GM12878 (cell line): ENCODE results near the gene CDKL1. TPM values are rescaled to one million over a fixed set of nuclear protein-coding genes. Genes with fewer than 3 reads are reported as not detected.
A peak's percentile ranks its signal among the peaks of the same experiment; 100 is the strongest.

Source experiments
- ATF7 ChIP-seq: fragments of 450-650 bp; IDR thresholded peaks from 2 replicates; pipeline ENCODE4 v1.6.1; 2016; ENCODE audit warnings: low read depth, mild to moderate bottlenecking
- E4F1 ChIP-seq: fragments of 450-650 bp; IDR thresholded peaks from 2 replicates; pipeline ENCODE4 v1.6.1; 2018; ENCODE audit warnings: borderline replicate concordance, mild to moderate bottlenecking; ENCODE audit not compliant: partially characterized antibody
- FOS ChIP-seq: IDR thresholded peaks from 3 replicates; pipeline ENCODE4 v1.6.1; 2011; ENCODE audit warnings: borderline replicate concordance; ENCODE audit not compliant: insufficient read length; ENCODE audit errors: extremely low read depth
- HDAC6 ChIP-seq: fragments of 200-600 bp; sonication (generic); IDR thresholded peaks from one replicate; pipeline ENCODE4 v1.8.0; 2017; ENCODE audit warnings: antibody characterized with exemption; ENCODE audit not compliant: unreplicated experiment
- MYB ChIP-seq: fragments of 150-350 bp; IDR thresholded peaks from 2 replicates; pipeline ENCODE4 v1.6.1; 2014; ENCODE audit warnings: mild to moderate bottlenecking, low read depth, low read length, borderline replicate concordance
- NFYB ChIP-seq: IDR thresholded peaks from 2 replicates; pipeline ENCODE4 v1.6.1; 2011; ENCODE audit warnings: low read depth, mild to moderate bottlenecking, low read length, improper control_type of control experiment, moderate library complexity; ENCODE audit not compliant: insufficient read depth
- NR2C1 ChIP-seq: fragments of 450-650 bp; IDR thresholded peaks from 2 replicates; pipeline ENCODE4 v1.6.1; 2017; ENCODE audit warnings: antibody characterized with exemption, mild to moderate bottlenecking, moderate library complexity
- POLR2A ChIP-seq: IDR thresholded peaks from 2 replicates; pipeline ENCODE4 v1.6.1; 2011; ENCODE audit warnings: low read depth, mild to moderate bottlenecking, low read length
- SIX5 ChIP-seq: IDR thresholded peaks from 2 replicates; pipeline ENCODE4 v1.6.1; 2011; ENCODE audit warnings: mild to moderate bottlenecking, low read depth, low read length, moderate library complexity; ENCODE audit not compliant: severe bottlenecking
- SRF ChIP-seq, 2 experiments: IDR thresholded peaks; 2 replicates each; pipeline ENCODE4 v1.6.1; 2011; ENCODE audit warnings: low read depth in 2 of 2, low read length in 2 of 2, mild to moderate bottlenecking in 1 of 2, moderate library complexity in 1 of 2
- STAT1 ChIP-seq: fragments of 450-650 bp; conservative IDR thresholded peaks from 2 replicates; pipeline ENCODE4 v1.6.1; 2014; ENCODE audit warnings: antibody characterized with exemption, mild to moderate bottlenecking
- STAT3 ChIP-seq: IDR thresholded peaks from 2 replicates; pipeline ENCODE4 v1.6.1; 2011; ENCODE audit warnings: low read depth, low read length, improper control_type of control experiment
- SUZ12 ChIP-seq: fragments of 200-600 bp; sonication (generic); IDR thresholded peaks from one replicate; pipeline ENCODE4 v1.6.1; 2018; ENCODE audit warnings: antibody characterized with exemption, mild to moderate bottlenecking; ENCODE audit not compliant: unreplicated experiment
- TCF12 ChIP-seq: IDR thresholded peaks from 2 replicates; pipeline ENCODE4 v1.6.1; 2011; ENCODE audit warnings: low read depth, mild to moderate bottlenecking, low read length
- ZBED1 ChIP-seq: IDR thresholded peaks from 2 replicates; pipeline ENCODE4 v1.6.1; 2016; ENCODE audit warnings: borderline replicate concordance
- ZNF24 ChIP-seq: fragments of 450-650 bp; IDR thresholded peaks from 2 replicates; pipeline ENCODE4 v1.6.1; 2017; ENCODE audit warnings: antibody characterized with exemption, mild to moderate bottlenecking
- ZNF274 ChIP-seq: IDR thresholded peaks from one replicate; pipeline ENCODE4 v1.8.0; 2011; ENCODE audit not compliant: insufficient read length, insufficient read depth
- polyA plus RNA-seq, 11 experiments: library from polyadenylated mRNA; depleted of rRNA in 4 of 11; unstranded in 6 of 11; stranded (reverse) in 5 of 11; fragments of >200 nt; fragmentation: Nextera tagmentation in 4 of 11; fragmentation: Illumina TruSeq in 1 of 11; extraction: Ambion mirVana in 4 of 11; extraction: Trizol in 1 of 11; gene quantifications; 1 replicate in 1 of 11; 2 replicates in 10 of 11; pipeline versions ENCODE4 v1.2.1 to v1.2.3, GENCODE V29; 2011 to 2016; ENCODE audit warnings: inconsistent platforms in 2 of 11, missing spikeins in 2 of 11, low read depth in 1 of 11
- total RNA-seq, 4 experiments: library from RNA; depleted of rRNA in 3 of 4; stranded (reverse); fragments of >200 nt in 3 of 4; fragmentation: Illumina TruSeq in 1 of 4; extraction: Trizol in 1 of 4; gene quantifications; 2 replicates each; pipeline versions ENCODE4 v1.2.1 to v1.2.3, GENCODE V29; 2013 to 2021
- TF ChIP-seq, protein P1 (sequence below): fragments of 450-650 bp; IDR thresholded peaks from 2 replicates; pipeline ENCODE4 v1.6.1; 2016; ENCODE audit warnings: mild to moderate bottlenecking
- TF ChIP-seq, protein P2 (sequence below): IDR thresholded peaks from 2 replicates; pipeline ENCODE4 v1.6.1; 2012; ENCODE audit warnings: mild to moderate bottlenecking, low read depth, low read length
- TF ChIP-seq, protein P3 (sequence below): fragments of 450-650 bp; formaldehyde crosslinking; IDR thresholded peaks from 2 replicates; pipeline ENCODE4 v1.4.0; 2020; ENCODE audit warnings: mild to moderate bottlenecking, moderate library complexity

The CDKL1 gene
- total and polyA plus RNA-seq, 10 of the 15 experiments (the other 5 are each of a cell fraction or from before 2014, with no cell fraction given): 9.0 to 19.0 (median 11.1) TPM

GRCh38 chr14:50344116-50344775 is 52.4 kb downstream of the CDKL1 start (continued):
- no peak for TF ChIP-seq SRF (IDR thresholded peaks at IDR 0.05; ENCODE audit: low read depth in 2 of 2, low read length in 2 of 2)
- no peak for TF ChIP-seq E4F1
- no peak for TF ChIP-seq NFYB
- peak; percentile 78 for TF ChIP-seq ATF7
- TF ChIP-seq STAT1: no peak
- TF ChIP-seq POLR2A: no peak
- no peak for TF ChIP-seq MYB
- 0 out of 2 replicates have a peak, but pooled peaks have one; percentile 42 for TF ChIP-seq ZBED1
- no peak for TF ChIP-seq FOS
- TF ChIP-seq, protein P1, sequence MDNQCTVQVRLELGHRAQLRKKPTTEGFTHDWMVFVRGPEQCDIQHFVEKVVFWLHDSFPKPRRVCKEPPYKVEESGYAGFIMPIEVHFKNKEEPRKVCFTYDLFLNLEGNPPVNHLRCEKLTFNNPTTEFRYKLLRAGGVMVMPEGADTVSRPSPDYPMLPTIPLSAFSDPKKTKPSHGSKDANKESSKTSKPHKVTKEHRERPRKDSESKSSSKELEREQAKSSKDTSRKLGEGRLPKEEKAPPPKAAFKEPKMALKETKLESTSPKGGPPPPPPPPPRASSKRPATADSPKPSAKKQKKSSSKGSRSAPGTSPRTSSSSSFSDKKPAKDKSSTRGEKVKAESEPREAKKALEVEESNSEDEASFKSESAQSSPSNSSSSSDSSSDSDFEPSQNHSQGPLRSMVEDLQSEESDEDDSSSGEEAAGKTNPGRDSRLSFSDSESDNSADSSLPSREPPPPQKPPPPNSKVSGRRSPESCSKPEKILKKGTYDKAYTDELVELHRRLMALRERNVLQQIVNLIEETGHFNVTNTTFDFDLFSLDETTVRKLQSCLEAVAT: 0 out of 2 replicates have a peak, but pooled peaks have one; percentile 49
- TF ChIP-seq TCF12: no peak
- no peak for TF ChIP-seq SUZ12
- TF ChIP-seq, protein P2, sequence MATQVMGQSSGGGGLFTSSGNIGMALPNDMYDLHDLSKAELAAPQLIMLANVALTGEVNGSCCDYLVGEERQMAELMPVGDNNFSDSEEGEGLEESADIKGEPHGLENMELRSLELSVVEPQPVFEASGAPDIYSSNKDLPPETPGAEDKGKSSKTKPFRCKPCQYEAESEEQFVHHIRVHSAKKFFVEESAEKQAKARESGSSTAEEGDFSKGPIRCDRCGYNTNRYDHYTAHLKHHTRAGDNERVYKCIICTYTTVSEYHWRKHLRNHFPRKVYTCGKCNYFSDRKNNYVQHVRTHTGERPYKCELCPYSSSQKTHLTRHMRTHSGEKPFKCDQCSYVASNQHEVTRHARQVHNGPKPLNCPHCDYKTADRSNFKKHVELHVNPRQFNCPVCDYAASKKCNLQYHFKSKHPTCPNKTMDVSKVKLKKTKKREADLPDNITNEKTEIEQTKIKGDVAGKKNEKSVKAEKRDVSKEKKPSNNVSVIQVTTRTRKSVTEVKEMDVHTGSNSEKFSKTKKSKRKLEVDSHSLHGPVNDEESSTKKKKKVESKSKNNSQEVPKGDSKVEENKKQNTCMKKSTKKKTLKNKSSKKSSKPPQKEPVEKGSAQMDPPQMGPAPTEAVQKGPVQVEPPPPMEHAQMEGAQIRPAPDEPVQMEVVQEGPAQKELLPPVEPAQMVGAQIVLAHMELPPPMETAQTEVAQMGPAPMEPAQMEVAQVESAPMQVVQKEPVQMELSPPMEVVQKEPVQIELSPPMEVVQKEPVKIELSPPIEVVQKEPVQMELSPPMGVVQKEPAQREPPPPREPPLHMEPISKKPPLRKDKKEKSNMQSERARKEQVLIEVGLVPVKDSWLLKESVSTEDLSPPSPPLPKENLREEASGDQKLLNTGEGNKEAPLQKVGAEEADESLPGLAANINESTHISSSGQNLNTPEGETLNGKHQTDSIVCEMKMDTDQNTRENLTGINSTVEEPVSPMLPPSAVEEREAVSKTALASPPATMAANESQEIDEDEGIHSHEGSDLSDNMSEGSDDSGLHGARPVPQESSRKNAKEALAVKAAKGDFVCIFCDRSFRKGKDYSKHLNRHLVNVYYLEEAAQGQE: no peak
- no peak for TF ChIP-seq ZNF274
- TF ChIP-seq NR2C1: no peak
- TF ChIP-seq HDAC6: no peak
- TF ChIP-seq SIX5: no peak
- TF ChIP-seq STAT3: no peak
- TF ChIP-seq ZNF24: no peak
- TF ChIP-seq, protein P3, sequence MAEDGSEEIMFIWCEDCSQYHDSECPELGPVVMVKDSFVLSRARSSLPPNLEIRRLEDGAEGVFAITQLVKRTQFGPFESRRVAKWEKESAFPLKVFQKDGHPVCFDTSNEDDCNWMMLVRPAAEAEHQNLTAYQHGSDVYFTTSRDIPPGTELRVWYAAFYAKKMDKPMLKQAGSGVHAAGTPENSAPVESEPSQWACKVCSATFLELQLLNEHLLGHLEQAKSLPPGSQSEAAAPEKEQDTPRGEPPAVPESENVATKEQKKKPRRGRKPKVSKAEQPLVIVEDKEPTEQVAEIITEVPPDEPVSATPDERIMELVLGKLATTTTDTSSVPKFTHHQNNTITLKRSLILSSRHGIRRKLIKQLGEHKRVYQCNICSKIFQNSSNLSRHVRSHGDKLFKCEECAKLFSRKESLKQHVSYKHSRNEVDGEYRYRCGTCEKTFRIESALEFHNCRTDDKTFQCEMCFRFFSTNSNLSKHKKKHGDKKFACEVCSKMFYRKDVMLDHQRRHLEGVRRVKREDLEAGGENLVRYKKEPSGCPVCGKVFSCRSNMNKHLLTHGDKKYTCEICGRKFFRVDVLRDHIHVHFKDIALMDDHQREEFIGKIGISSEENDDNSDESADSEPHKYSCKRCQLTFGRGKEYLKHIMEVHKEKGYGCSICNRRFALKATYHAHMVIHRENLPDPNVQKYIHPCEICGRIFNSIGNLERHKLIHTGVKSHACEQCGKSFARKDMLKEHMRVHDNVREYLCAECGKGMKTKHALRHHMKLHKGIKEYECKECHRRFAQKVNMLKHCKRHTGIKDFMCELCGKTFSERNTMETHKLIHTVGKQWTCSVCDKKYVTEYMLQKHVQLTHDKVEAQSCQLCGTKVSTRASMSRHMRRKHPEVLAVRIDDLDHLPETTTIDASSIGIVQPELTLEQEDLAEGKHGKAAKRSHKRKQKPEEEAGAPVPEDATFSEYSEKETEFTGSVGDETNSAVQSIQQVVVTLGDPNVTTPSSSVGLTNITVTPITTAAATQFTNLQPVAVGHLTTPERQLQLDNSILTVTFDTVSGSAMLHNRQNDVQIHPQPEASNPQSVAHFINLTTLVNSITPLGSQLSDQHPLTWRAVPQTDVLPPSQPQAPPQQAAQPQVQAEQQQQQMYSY (CRISPR knock-in tag): no peak
